K562 (cell line): ENCODE measurements around the gene RAB31. TPM values are rescaled to one million over a fixed set of nuclear protein-coding genes. Genes with fewer than 3 reads are reported as not detected.
A peak's percentile ranks its signal among the peaks of the same experiment; 100 is the strongest.

ENCODE experiments used
- EGR1 ChIP-seq: fragments of 450-650 bp; conservative IDR thresholded peaks from 2 replicates; pipeline ENCODE4 v1.6.1; 2017; ENCODE audit warnings: mild to moderate bottlenecking
- ERF ChIP-seq: fragments of 450-650 bp; formaldehyde crosslinking; IDR thresholded peaks from 2 replicates; pipeline ENCODE4 v1.4.0; 2020; ENCODE audit warnings: mild to moderate bottlenecking, mixed read lengths
- HMG20B ChIP-seq: fragments of 250-450 bp; sonication (Bioruptor Pico); IDR thresholded peaks from 2 replicates; pipeline ENCODE4 v1.5.0; 2021; ENCODE audit warnings: mild to moderate bottlenecking
- MYNN ChIP-seq, 2 experiments: sonication (generic); formaldehyde crosslinking in 1 of 2; IDR thresholded peaks; 2 replicates each; pipeline versions ENCODE4 v1.5.0 to v1.6.1; 2016 to 2020; ENCODE audit warnings: antibody characterized with exemption in 1 of 2, missing genetic modification reagents in 1 of 2
- PKNOX1 ChIP-seq: fragments of 450-650 bp; IDR thresholded peaks from 2 replicates; pipeline ENCODE4 v1.6.1; 2016
- RERE ChIP-seq: sonication (generic); formaldehyde crosslinking; IDR thresholded peaks from 2 replicates; pipeline ENCODE4 v1.8.0; 2023; ENCODE audit warnings: missing genetic modification reagents, mild to moderate bottlenecking, borderline replicate concordance
- SRSF9 ChIP-seq: fragments of 200-400 bp; formaldehyde crosslinking; IDR thresholded peaks from 2 replicates; pipeline ENCODE4 v1.6.1; 2017; ENCODE audit warnings: low read depth, low read length, borderline replicate concordance
- ZBTB40 ChIP-seq, 2 experiments: fragments of 450-650 bp in 1 of 2; sonication (generic) in 1 of 2; formaldehyde crosslinking in 1 of 2; IDR thresholded peaks; 2 replicates each; pipeline versions ENCODE4 v1.7.1 to v1.9.0; 2016 to 2022; ENCODE audit warnings: inconsistent platforms in 1 of 2, mild to moderate bottlenecking in 1 of 2, missing genetic modification reagents in 1 of 2
- ZFX ChIP-seq: sonication (generic); formaldehyde crosslinking; IDR thresholded peaks from 2 replicates; pipeline ENCODE4 v1.8.0; 2022; ENCODE audit warnings: mild to moderate bottlenecking, missing genetic modification reagents, moderate library complexity
- polyA plus RNA-seq, 8 experiments: library from polyadenylated mRNA; depleted of rRNA in 4 of 8; stranded (reverse) in 5 of 8; unstranded in 3 of 8; fragments of >200 nt; fragmentation: Nextera tagmentation in 2 of 8; fragmentation: Illumina TruSeq in 1 of 8; extraction: Ambion mirVana in 2 of 8; extraction: Trizol in 1 of 8; gene quantifications; 2 replicates each; pipeline versions ENCODE4 v1.2.1 to v1.2.3, GENCODE V29; 2011 to 2014; ENCODE audit warnings: inconsistent platforms in 1 of 8, missing spikeins in 1 of 8
- total RNA-seq, 7 experiments: library from RNA; depleted of rRNA in 6 of 7; stranded (reverse); fragments of >200 nt in 6 of 7; fragmentation: Illumina TruSeq in 2 of 7; extraction: Trizol in 2 of 7; gene quantifications; 2 replicates each; pipeline versions ENCODE4 v1.2.1 to v1.2.3, GENCODE V29; 2011 to 2021; ENCODE audit warnings: low replicate concordance in 1 of 7

RAB31 gene
- total and polyA plus RNA-seq, 9 of the 15 experiments (the other 6 are each of a cell fraction or from before 2014, with no cell fraction given): 20.7 to 70.4 (median 41.3) TPM

GRCh38 chr18:9707381-9708056 lies 582 bp upstream of the RAB31 start (continued):
- no peak for TF ChIP-seq RERE (CRISPR knock-in tag)
- peak; percentile 61 for TF ChIP-seq ZFX (CRISPR knock-in tag)
- TF ChIP-seq SRSF9: no peak
- no peak for TF ChIP-seq ERF (CRISPR knock-in tag)
- TF ChIP-seq PKNOX1: no peak
- 0 out of 2 replicates have a peak, but pooled peaks have one; percentile 9 for TF ChIP-seq EGR1
- peak; percentile 52; the same call in 1 of the 2 replicates for TF ChIP-seq ZBTB40 (IDR thresholded peaks at IDR 0.05)
- TF ChIP-seq ZBTB40 (CRISPR knock-in tag; IDR thresholded peaks at IDR 0.05): no peak
- TF ChIP-seq HMG20B (CRISPR knock-in tag): no peak
- no peak for TF ChIP-seq MYNN (IDR thresholded peaks at IDR 0.05)
- TF ChIP-seq MYNN (CRISPR knock-in tag; IDR thresholded peaks at IDR 0.05): no peak
